ENCODE results near the gene ZBTB7C. TPM values are rescaled to one million over a fixed set of nuclear protein-coding genes. Genes with fewer than 3 reads are reported as not detected.

Gene ZBTB7C
- total and polyA plus RNA-seq, 9 of the 15 experiments (the other 6 are each of a cell fraction or from before 2014, with no cell fraction given) = not detected

DNA sequence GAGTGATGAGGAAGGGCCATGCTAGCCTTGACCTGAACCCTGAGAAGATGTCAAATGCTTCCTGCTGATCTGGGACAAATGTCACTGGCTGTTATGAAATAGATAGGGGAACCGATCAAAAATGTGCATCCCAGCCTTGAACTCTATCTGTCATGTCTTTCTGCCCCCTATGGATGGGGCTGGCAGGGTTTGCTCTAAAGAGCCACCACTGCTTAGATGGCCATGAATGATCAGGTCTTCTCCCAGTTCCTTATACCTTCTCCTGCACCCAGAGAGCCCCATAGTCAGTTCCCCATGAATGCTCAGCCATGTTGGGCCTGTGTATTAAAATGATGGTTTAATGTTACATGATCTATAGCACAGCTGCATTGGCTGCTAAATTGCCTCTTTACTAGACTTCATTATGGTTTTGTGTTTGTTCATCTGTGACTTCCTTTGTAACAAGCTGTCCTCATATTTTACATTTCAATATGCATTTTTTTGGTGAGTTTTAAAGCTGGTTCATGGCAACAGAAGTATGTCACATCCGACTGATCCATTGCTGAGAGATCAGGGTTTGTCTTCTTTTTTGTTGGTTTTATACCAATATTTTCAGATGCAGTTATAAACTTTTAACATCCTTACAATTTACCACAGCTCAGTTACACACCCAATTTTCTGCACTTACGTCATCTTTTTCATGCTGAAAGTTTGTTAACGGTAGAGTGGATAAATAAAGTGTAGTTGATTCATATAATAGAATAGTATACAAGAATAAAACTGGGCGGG lies 422.4 kb downstream of the ZBTB7C start:
- BruUV-seq (replicated peaks) = no TSS peak
- Histone ChIP-seq H3K27me3 (ENCODE audit: control insufficient read depth in 2 of 2, insufficient read depth in 2 of 2, low read length in 2 of 2) (peaks cover 0 to 12% of the 10 kb centered on the region in 2 experiments; a peak in 2 of 5 replicates), H3K4me3 (no peak overlapping the region), H4K20me1 (replicated peaks; ENCODE audit: control insufficient read depth, insufficient read depth, low read length) (no peaks in the 10 kb centered on the region), H3K79me2 (ENCODE audit: control insufficient read depth, insufficient read depth, low read length) (no peaks in the 10 kb centered on the region), H3K9me3 (replicated peaks; ENCODE audit: control insufficient read depth, insufficient read depth, low read depth, low read length) (no peaks in the 10 kb centered on the region), H3K36me3 (ENCODE audit: control insufficient read depth, insufficient read depth, low read length) (no peaks in the 10 kb centered on the region), H3K9ac (ENCODE audit: insufficient read depth in 1 of 2, low read depth in 2 of 2, low read length in 2 of 2) (no peak overlapping the region), H3K9me1 (ENCODE audit: control insufficient read depth, insufficient read depth, low read length) (no peaks in the 10 kb centered on the region), H3K4me1 (replicated peaks in 1 of 2; ENCODE audit: control insufficient read depth in 2 of 2, insufficient read depth in 2 of 2, low read length in 2 of 2) (no peaks in the 10 kb centered on the region), H2AFZ (ENCODE audit: low read depth, low read length) (no peak overlapping the region), H3K4me2 (ENCODE audit: insufficient read depth, low read length) (no peak overlapping the region), H3K27ac (ENCODE audit: extremely low read depth, low read depth, low read length) (no peak overlapping the region)
- ChIA-PET POLR2A (interaction anchor here (0.7 kb wide), 1 partner anchor 418 kb away, joined by 3 read pairs; no protein-coding TSS in a partner anchor), CTCF (ENCODE audit: low intra/inter-chr PET ratio) (no interaction called here)
- ATAC-seq (no peak), FAIRE-seq (no peak), DNase-seq (ENCODE audit: extremely low read depth in 1 of 4, low spot score in 3 of 4) (peak in 2 of 4 experiments; percentile 13 to 14)
- WGBS (ENCODE audit: insufficient coverage, low coverage, missing lambda C conversion rate) = 0% methylated on average over 5 of the region's 5 CpGs
- intact Hi-C loops (cut with micrococcal nuclease) = no loop called here
- TF ChIP-seq RBM34 (IDR thresholded peaks at IDR 0.05; ENCODE audit: borderline replicate concordance, insufficient read depth, low read length) (no peak), ELF1 (tag; IDR thresholded peaks at IDR 0.05) (no peak)
- TF ChIP-seq, protein P1, sequence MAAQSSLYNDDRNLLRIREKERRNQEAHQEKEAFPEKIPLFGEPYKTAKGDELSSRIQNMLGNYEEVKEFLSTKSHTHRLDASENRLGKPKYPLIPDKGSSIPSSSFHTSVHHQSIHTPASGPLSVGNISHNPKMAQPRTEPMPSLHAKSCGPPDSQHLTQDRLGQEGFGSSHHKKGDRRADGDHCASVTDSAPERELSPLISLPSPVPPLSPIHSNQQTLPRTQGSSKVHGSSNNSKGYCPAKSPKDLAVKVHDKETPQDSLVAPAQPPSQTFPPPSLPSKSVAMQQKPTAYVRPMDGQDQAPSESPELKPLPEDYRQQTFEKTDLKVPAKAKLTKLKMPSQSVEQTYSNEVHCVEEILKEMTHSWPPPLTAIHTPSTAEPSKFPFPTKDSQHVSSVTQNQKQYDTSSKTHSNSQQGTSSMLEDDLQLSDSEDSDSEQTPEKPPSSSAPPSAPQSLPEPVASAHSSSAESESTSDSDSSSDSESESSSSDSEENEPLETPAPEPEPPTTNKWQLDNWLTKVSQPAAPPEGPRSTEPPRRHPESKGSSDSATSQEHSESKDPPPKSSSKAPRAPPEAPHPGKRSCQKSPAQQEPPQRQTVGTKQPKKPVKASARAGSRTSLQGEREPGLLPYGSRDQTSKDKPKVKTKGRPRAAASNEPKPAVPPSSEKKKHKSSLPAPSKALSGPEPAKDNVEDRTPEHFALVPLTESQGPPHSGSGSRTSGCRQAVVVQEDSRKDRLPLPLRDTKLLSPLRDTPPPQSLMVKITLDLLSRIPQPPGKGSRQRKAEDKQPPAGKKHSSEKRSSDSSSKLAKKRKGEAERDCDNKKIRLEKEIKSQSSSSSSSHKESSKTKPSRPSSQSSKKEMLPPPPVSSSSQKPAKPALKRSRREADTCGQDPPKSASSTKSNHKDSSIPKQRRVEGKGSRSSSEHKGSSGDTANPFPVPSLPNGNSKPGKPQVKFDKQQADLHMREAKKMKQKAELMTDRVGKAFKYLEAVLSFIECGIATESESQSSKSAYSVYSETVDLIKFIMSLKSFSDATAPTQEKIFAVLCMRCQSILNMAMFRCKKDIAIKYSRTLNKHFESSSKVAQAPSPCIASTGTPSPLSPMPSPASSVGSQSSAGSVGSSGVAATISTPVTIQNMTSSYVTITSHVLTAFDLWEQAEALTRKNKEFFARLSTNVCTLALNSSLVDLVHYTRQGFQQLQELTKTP (IDR thresholded peaks at IDR 0.05; ENCODE audit: low read depth in 1 of 2, partially characterized antibody in 2 of 2) = no peak
- in situ Hi-C loops (cut with MboI) = no loop called here

All from K562 (cell line).